GM19372 (cell line): ENCODE data around the gene ATP1B2.
"Not testable (repeated sequence)": the region's sequence is repeated elsewhere in the genome, so short reads cannot be mapped to it uniquely, and the experiment has no call there.

Source experiments
- ATAC-seq: cut with Tn5 transposase; IDR thresholded peaks from one replicate; pipeline ENCODE4 v1.9.1; 2021; ENCODE audit warnings: mild to moderate bottlenecking, low read depth, moderate library complexity; ENCODE audit not compliant: unreplicated experiment

The ATP1B2 gene

GRCh38 chr17:7650509-7651096, at the start of gene ATP1B2:
Gene ATP1B2, plus strand, starts transcription at chr17:7650926. Its CDS starts 593 bp downstream, at chr17:7651519.
- ATAC-seq = no peak

- ATAC-seq = no peak
Observed at GRCh38 chr17:7606280-7606679, 44.4 kb upstream of the ATP1B2 start.

GRCh38 chr17:7610641-7611040, 40.1 kb upstream of the ATP1B2 start:
- no peak for ATAC-seq

GRCh38 chr17:7611635-7612293, 39.0 kb upstream of the ATP1B2 start:
- no peak for ATAC-seq

GRCh38 chr17:7612294-7612640, 38.5 kb upstream of the ATP1B2 start:
- ATAC-seq = no peak

- ATAC-seq = no peak
Observed at GRCh38 chr17:7613769-7614424, 36.8 kb upstream of the ATP1B2 start.

GRCh38 chr17:7614425-7615264, 36.1 kb upstream of the ATP1B2 start, which contains the start of gene FXR2:
Gene FXR2, minus strand, starts transcription at chr17:7614897. Its CDS starts 365 bp downstream, at chr17:7614532.
- ATAC-seq = peak; percentile 90

GRCh38 chr17:7615265-7615747, 35.4 kb upstream of the ATP1B2 start:
- ATAC-seq = no peak

- no peak for ATAC-seq
Observed at GRCh38 chr17:7618608-7619007, 32.1 kb upstream of the ATP1B2 start.

GRCh38 chr17:7620835-7621234, 29.9 kb upstream of the ATP1B2 start:
- ATAC-seq = no peak

GRCh38 chr17:7623661-7624060, 27.1 kb upstream of the ATP1B2 start:
- no peak for ATAC-seq

GRCh38 chr17:7625749-7626148, 25.0 kb upstream of the ATP1B2 start:
- ATAC-seq = not testable (repeated sequence)

- no peak for ATAC-seq
Observed at GRCh38 chr17:7626307-7626706, 24.4 kb upstream of the ATP1B2 start.

- no peak for ATAC-seq
Observed at GRCh38 chr17:7626956-7627249, 23.8 kb upstream of the ATP1B2 start.

- ATAC-seq = peak; percentile 89
Observed at GRCh38 chr17:7627250-7628121, 23.2 kb upstream of the ATP1B2 start, which contains the start of gene SAT2. Gene SAT2, minus strand, starts transcription at chr17:7627821. Its CDS starts 186 bp downstream, at chr17:7627635.

- no peak for ATAC-seq
Observed at GRCh38 chr17:7629939-7630571, 20.7 kb upstream of the ATP1B2 start, which contains the start of gene SHBG. Gene SHBG, plus strand, starts transcription at chr17:7630135. Its CDS starts 38 bp downstream, at chr17:7630173.

- no peak for ATAC-seq
Observed at GRCh38 chr17:7631398-7632380, 19.0 kb upstream of the ATP1B2 start.

- ATAC-seq = no peak
Observed at GRCh38 chr17:7632492-7632894, 18.2 kb upstream of the ATP1B2 start.
